HG03097 (cell line): ENCODE results near the gene NUP133.
"Not testable (repeated sequence)": the region's sequence is repeated elsewhere in the genome, so short reads cannot be mapped to it uniquely, and the experiment has no call there.

ENCODE experiments used
- ATAC-seq: cut with Tn5 transposase; IDR thresholded peaks from one replicate; pipeline ENCODE4 v1.9.1; 2021; ENCODE audit not compliant: unreplicated experiment, low FRiP score

Gene NUP133

GRCh38 chr1:229507951-229508822 lies at the start of gene NUP133:
Gene NUP133, minus strand, starts transcription at chr1:229508341. Its CDS starts 92 bp downstream, at chr1:229508249.
- peak; percentile 87 for ATAC-seq

DNA sequence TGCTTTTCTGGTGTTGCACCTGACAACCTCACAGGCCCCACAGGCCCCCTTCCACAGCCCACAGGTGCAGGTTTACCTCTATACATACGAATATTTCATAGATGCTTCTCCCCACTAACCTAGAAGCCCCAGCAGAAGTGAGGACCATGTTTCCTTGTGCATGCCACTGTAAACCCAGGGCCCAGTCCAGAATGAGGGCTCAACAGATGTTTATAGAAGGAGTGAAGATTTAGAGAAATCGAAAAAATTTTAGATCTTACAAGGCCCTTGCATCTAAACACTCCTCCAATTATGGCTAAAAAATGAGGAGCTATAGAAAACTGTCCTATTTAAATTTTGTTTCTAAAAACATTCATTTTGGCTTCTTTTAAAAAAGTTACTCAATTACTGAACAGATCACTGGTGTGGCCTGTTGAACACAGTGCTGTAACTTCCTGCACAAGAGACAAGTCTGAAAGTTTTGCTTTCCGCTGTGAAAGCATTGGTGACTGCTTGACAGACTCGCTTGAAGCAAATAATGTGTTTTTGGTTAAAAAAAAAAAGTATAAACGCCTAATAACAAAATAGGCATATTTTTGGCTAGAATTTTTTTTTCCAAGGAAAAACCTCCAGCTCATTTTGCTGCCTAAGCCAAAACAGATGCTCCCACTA lies 49.2 kb upstream of the NUP133 start:
- ATAC-seq: no peak

DNA sequence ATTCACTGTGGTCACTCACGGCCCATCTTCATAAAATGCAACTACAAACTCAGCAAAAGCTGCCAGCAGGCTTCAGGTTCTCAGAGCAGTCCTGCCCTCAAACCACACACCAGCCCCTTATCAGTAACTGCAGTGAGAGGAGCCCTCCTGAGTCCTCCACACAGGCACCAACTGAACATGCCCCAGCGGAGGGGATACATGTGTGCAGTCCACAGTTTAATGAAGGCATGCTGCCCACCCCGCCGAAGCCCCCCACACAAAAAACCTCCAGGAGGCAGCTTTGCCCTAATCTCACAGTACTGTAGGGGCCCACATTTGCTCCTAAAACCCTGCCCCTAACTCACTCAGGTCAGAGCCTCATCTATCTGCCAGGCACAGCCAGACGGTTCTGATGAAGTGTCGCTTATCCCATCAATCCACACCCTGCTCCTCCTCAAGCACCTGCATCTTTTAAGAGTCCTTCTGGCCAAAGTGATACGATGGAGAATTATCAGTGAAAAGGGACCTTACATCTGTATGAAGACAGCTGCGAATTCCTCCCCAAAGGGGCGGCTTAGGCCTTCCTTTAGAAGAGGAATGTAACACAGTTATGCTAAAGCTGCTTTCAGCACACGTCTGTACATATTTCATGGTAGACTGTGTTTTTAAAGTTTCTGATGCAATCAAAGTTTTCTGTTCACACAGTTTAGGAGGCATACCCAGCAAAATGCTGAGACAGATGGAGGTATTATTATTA lies 46.9 kb upstream of the NUP133 start:
- no peak for ATAC-seq

DNA sequence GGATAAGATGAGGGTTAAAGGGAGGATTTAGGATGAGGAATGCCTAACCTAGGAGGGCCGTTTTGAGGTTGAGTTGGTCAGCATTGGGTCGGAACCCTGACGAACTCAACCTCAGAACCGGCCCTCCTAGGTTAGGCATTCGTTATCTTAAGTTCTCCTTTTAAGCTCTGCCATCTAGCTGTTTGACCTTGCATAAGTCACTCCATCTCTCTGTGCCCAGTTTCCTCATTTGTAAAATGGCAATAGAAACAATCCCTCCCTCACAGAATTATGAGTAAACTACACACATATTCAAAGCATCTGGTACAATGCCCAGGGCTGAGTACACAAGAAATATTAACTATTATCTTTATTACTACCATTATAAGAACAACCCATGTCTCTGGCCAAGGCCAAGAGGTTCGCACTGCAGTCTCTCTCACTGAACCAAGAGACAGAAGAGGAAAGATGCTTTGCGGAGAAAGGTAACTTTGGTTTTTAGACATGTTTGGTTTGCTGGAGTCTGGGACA lies 45.5 kb upstream of the NUP133 start:
- no peak for ATAC-seq

- ATAC-seq: no peak
These were observed 44.6 kb upstream of the NUP133 start for GRCh38 chr1:229552732-229553131.

- ATAC-seq: no peak
These were observed 42.8 kb upstream of the NUP133 start for GRCh38 chr1:229550812-229551567.

DNA sequence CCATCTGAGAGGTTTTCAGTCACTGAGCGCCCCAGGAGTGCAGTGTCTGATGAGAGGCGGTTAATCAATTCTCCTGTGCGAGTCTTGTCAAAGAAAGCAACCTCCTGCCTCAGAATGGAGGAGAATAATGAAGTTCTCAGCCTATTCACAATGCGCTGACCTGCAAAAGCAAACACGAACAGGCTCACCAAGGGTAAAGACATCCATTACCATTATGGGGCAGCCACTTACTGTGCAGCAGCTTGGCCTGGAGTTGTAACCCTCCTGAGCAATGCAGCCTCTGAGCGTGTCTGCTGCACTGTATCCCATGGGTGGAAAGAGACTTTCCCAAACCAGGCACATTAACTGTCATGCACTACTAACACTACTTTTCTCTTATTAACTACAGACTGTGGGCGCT lies 39.4 kb upstream of the NUP133 start:
- ATAC-seq: no peak

- no peak for ATAC-seq
These were observed 36.4 kb upstream of the NUP133 start for GRCh38 chr1:229544587-229544986.

- no peak for ATAC-seq
These were observed 31.8 kb upstream of the NUP133 start for GRCh38 chr1:229539863-229540506.

DNA sequence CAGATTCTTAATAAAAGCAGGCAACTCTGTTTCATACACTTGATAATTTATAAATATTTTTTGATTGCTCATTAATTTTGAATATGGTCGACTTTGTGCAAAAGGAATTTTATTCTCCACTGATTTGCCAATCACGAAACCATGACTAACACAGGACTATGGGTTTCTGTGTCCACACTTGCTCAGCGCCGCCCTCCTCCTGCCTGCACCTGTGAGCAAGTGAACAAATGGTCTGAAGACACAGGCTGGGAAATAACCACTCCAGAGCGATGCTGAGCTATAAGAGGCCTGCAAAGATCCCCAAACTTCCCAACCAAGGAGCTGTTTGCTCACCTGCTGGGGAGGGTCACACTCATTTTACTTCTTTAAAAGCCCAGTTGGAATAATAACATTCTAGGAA lies 30.8 kb upstream of the NUP133 start:
- no peak for ATAC-seq

GRCh38 chr1:229537894-229538293 lies 29.8 kb upstream of the NUP133 start:
- no peak for ATAC-seq

DNA sequence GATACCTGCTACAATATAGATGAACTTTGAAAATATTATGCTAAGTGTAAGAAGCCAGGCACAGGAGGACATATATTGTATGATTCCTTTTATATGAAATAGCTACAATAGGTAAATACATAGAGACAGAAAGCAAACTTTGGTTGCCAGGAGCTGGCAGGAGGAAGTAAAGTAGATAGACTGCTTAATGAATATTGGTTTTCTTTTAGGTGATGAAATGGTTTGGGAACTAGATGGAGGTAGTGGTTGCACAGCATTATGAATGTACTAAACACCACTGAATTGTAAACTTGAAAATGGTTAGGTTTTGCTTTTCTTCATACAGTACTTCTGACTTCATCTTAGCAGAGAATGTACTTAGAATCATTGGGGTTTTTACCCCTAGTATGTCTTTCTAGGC lies 28.8 kb upstream of the NUP133 start:
- no peak for ATAC-seq

- no peak for ATAC-seq
These were observed 27.1 kb upstream of the NUP133 start for GRCh38 chr1:229535230-229535629.

DNA sequence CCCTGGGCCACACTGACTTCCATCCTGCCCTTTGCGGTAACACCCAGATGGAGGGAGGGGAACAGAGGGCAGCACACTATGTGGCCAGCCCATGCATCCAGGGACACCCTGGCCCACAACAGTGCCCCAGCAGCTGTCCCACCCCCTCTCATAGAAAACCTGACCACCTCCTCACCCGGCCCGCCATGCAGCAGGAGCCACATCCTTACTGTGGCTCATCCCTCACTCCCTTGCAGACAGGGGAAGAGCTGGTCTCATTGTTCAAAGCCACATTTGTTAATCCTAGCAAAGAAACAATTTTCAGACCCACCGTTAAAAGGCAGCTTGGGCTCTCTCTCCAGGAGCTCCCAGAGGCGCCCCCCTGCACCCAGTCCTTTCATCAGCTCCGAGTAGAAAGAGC lies 23.2 kb upstream of the NUP133 start:
- no peak for ATAC-seq

- ATAC-seq: no peak
These were observed 21.5 kb upstream of the NUP133 start for GRCh38 chr1:229529639-229530038.

GRCh38 chr1:229526695-229527094 lies 18.6 kb upstream of the NUP133 start:
- ATAC-seq: no peak

DNA sequence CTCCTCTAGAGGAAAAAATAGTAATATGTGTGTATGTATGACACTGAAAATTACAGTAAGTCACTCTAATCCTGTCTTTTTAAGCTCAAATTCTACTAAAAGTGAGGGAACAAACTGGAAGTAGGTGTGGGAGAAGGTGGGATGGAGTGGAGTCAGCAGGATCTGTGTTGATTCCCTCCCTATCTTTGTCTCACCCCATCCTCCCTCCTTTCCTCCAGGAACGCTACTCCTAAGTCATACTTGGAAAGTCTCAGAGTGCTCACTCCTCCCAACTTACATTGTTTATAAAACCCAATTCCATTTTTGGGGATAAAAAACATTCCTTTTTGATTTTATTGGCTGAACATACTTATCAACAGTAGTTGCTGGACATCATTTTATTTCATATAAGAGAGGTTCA lies 14.9 kb upstream of the NUP133 start:
- ATAC-seq: no peak

- ATAC-seq: no peak
These were observed 6.6 kb upstream of the NUP133 start for GRCh38 chr1:229514578-229515275.

DNA sequence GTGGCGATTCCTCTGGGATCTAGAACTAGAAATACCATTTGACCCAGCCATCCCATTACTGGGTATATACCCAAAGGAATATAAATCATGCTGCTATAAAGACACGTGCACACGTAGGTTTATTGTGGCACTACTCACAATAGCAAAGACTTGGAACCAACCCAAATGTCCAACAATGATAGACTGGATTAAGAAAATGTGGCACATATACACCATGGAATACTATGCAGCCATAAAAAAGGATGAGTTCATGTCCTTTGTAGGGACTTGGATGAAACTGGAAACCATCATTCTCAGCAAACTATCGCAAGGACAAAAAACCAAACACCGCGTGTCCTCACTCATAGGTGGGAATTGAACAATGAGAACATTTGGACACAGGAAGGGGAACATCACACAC lies 3.5 kb upstream of the NUP133 start:
- ATAC-seq: not testable (repeated sequence)
